Activated CD4-positive, alpha-beta T cell treated with anti-CD3 and anti-CD28 coated beads, Interleukin-2, amount 50 U/mL, for 48 hours (primary cell): Measurements from ENCODE around the gene RBM3.
"Not testable (repeated sequence)": the region's sequence is repeated elsewhere in the genome, so short reads cannot be mapped to it uniquely, and the experiment has no call there.

ENCODE experiments used
- DNase-seq, 2 experiments: peaks; one replicate each; pipeline ENCODE4 v3.0.0-alpha.2; 2020

RBM3 gene

GRCh38 chrX:48574270-48575266 lies at the start of gene RBM3:
TSS of gene RBM3 (plus strand) at chrX:48574484. CDS start at chrX:48575181, 697 bp downstream.
- peak; percentile 87 to 89 for DNase-seq

- DNase-seq, result not testable (repeated sequence)
Measured at GRCh38 chrX:48525853-48526252, 48.4 kb upstream of the RBM3 start.

- no peak for DNase-seq
Measured at GRCh38 chrX:48530736-48531135, 43.5 kb upstream of the RBM3 start.

- no peak for DNase-seq
Measured at GRCh38 chrX:48531358-48531959, 42.8 kb upstream of the RBM3 start.

- no peak for DNase-seq
Measured at GRCh38 chrX:48532161-48532560, 42.1 kb upstream of the RBM3 start.

GRCh38 chrX:48533165-48533564 lies 41.1 kb upstream of the RBM3 start:
- DNase-seq, result no peak

- DNase-seq, result no peak
Measured at GRCh38 chrX:48538641-48539344, 35.5 kb upstream of the RBM3 start.

GRCh38 chrX:48539345-48540027 lies 34.8 kb upstream of the RBM3 start, which contains the start of gene TBC1D25:
TSS of gene TBC1D25 (plus strand) at chrX:48539714. CDS start at chrX:48539798, 84 bp downstream.
- DNase-seq, result peak; percentile 96 to 97

- peak; percentile 55 to 65 for DNase-seq
Measured at GRCh38 chrX:48540028-48540375, 34.3 kb upstream of the RBM3 start.

- DNase-seq, result no peak
Measured at GRCh38 chrX:48540480-48540879, 33.8 kb upstream of the RBM3 start.

- DNase-seq, result no peak
Measured at GRCh38 chrX:48541140-48541814, 33.0 kb upstream of the RBM3 start.

GRCh38 chrX:48548871-48549270 lies 25.4 kb upstream of the RBM3 start:
- no peak for DNase-seq

- not testable (repeated sequence) for DNase-seq
Measured at GRCh38 chrX:48555731-48556325, 18.5 kb upstream of the RBM3 start.

GRCh38 chrX:48558271-48558670 lies 16.0 kb upstream of the RBM3 start:
- DNase-seq, result no peak

- DNase-seq, result no peak
Measured at GRCh38 chrX:48559636-48560035, 14.6 kb upstream of the RBM3 start.

GRCh38 chrX:48560056-48560455 lies 14.2 kb upstream of the RBM3 start:
- DNase-seq, result no peak

GRCh38 chrX:48560681-48561080 lies 13.6 kb upstream of the RBM3 start:
- DNase-seq, result no peak

- DNase-seq, result peak in 1 of 2 experiments; percentile 18
Measured at GRCh38 chrX:48569958-48570357, 4.3 kb upstream of the RBM3 start.

GRCh38 chrX:48573690-48574269 lies 504 bp upstream of the RBM3 start:
- peak; percentile 21 to 26 for DNase-seq

GRCh38 chrX:48575642-48576041 lies 1.4 kb downstream of the RBM3 start:
- no peak for DNase-seq

GRCh38 chrX:48576108-48576507 lies 1.8 kb downstream of the RBM3 start:
- peak in 1 of 2 experiments; percentile 10 for DNase-seq
